ENCODE data around the gene L1CAM. TPM values are rescaled to one million over a fixed set of nuclear protein-coding genes. Genes with fewer than 3 reads are reported as not detected.

Gene L1CAM
- total RNA-seq, 1 donor from 2014 or later = 2.4 TPM

GRCh38 chrX:153922932-153923857, 37.2 kb upstream of the L1CAM start:
- DNase-seq = peak; percentile 75

DNA sequence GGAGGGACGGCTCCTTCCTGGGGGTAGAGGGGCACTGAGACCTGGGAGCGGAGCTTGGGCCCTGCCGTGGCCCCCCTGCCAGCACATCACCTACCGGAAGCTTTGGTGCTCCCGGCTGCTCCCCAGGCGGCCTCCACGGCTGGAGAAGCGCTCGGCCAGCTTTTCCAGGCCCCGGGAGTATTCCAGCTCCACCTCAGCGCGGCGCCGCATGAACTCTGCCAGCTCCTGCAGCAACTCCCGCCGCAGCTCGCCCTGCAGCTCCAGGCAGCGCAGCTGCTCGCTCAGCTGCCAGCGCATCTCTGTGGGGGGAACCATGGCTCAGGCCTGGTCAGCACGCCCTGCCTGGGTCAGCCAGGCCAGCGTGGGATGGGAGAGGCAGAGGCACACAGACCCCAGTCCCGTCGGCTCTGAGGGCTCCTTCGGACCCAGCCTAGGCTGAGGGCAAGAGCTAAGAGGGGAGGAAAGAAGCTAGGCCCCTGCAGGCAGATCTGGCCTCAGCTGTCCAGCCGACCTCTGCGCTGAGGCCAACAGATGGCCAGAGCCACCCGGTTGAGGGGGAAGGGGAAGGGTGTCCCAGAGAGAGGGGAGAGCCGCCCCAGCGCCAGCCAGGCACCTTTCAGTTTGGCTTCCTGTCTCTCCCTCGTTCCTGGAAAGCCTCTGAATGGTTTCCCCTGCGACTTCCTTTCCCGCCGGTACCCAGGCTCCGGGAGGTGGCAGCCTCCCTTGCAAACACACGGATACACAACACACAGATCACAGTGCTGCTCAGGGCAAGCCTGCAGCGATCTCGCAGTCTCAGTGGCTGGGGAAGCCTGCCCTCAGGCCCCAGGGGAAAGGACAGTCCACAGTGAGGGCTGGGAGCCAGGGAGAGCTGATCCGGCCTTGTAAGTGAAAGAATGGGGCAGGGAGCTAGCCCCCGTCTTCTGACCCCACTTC, 35.8 kb upstream of the L1CAM start:
- no peak for DNase-seq

DNA sequence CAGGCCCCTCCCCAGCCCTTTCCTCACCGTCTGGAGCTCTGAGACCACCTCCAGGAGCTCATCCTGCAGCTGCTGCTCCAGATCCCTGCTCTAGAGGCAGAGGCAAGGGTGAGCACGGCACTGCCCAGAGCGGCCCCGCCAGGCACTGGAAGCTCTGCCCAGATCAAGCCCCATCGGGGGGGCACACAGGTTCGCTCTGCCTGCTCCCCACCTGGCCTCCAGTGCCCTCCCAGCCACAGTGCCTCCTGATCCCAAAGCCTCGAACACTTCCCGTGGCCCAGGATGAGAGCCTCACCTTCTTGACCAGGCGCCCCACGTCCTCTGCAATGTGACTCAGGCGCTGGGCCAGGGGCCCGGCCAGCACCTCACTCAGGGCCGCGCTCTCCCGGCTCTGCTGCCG, 35.1 kb upstream of the L1CAM start:
- DNase-seq = no peak

- DNase-seq = no peak
These were observed 34.6 kb upstream of the L1CAM start for GRCh38 chrX:153920546-153920945.

GRCh38 chrX:153919281-153919680, 33.3 kb upstream of the L1CAM start:
- no peak for DNase-seq

DNA sequence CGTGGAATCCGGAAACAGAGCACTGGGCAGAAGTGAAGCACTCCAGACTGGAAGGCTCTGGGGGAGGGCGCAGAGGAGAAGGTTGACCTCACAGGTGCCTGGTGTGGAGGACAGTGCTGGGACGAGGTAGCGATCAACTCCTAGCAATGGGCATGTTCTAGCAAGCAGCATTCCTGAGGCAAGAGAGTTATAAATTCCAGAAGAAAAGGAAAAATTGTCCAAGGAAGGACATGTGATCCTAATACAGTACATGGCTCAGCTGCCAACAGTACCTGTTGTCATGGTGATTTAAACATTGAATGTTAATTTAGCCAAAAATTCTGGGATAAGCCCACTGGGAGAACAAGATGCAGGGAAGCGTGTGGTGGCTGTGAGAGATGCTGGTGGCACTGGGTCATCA, 31.9 kb upstream of the L1CAM start:
- no peak for DNase-seq

DNA sequence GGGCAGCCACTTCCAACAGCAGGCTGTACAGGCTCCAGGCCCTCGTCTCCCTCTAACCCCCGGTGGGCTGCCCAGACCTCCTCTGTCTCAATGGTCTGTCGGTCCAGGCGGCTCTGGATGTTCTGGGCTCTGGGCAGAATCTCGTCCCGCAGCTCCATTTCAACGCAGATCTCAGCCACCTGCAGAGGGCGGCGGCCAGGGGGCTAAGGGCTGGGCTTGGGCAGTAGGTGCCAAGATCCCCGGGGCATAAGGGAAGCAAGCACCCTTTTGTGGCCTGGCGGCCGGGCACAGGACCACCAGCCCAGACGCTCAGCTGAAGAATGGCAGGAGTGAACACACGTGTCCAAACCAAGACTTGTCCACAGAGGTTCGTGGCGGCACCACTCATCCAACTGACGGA, 27.7 kb upstream of the L1CAM start:
- DNase-seq = no peak

DNA sequence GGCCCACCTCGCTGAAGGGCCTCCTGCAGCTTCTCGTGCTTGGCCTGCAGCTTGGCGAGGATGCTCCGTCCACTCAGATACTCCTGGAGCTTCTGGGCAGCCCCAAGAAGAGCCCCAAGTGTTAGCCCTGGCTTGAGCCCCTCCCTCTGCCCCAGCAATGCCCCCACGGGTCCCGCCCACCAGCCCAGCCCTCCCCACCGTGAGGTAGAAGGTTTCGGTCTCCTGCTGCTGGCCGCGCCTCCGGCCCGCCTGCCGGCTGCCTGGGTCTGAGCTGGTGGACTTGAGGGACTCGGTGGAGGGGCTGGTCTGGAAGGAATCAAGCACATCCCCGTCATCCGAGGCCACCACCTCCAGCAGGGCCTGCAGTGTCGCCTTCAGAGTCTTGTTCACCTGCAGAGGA, 27.2 kb upstream of the L1CAM start:
- DNase-seq = no peak

GRCh38 chrX:153911798-153912197, 25.8 kb upstream of the L1CAM start:
- no peak for DNase-seq

DNA sequence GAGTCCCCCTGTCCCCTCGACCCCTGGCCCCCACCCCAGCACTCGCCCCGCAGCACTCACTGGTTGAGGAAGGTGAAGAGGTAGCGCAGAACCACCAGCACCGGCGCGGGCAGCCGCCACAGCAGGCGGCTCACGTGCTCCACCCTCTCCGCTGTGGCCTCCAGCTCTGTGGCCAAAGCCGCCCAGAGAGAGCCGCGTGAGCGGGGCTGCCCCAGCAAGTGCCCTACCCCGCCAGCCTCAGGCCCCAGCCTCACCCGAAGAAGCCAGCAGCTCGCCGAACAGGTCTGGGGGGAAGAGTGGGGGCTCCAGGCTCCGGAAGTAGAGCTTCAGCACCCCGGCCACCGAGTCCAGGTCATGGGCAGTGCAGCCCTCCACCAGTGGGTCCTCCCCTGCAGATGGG, 24.5 kb upstream of the L1CAM start:
- no peak for DNase-seq

GRCh38 chrX:153909980-153910360, 24.0 kb upstream of the L1CAM start:
- DNase-seq = no peak

GRCh38 chrX:153909024-153909979, 23.3 kb upstream of the L1CAM start:
- no peak for DNase-seq

- DNase-seq = no peak
These were observed 22.4 kb upstream of the L1CAM start for GRCh38 chrX:153908219-153908860.

DNA sequence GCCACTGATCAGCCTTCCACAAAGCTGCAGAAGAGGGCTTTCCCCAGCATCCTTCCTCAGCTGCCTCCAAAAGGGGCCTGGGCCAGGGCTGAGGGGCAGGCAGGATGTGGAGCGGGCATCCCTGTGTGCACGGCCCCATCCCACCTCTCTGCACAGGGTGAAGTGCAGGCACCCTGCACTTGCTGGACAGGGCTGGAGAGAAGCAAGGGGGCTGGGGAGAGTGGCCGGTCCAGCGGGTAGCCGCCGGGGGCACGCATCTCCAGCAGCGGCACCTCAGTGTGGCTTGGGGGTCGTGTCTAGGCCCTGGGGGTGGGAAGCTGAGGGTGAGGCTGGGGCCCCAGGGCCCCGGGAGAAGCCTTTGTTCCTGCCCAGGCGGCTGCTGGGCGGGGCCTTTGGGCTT, 21.5 kb upstream of the L1CAM start:
- no peak for DNase-seq

- DNase-seq = no peak
These were observed 20.3 kb upstream of the L1CAM start for GRCh38 chrX:153906126-153906917.

DNA sequence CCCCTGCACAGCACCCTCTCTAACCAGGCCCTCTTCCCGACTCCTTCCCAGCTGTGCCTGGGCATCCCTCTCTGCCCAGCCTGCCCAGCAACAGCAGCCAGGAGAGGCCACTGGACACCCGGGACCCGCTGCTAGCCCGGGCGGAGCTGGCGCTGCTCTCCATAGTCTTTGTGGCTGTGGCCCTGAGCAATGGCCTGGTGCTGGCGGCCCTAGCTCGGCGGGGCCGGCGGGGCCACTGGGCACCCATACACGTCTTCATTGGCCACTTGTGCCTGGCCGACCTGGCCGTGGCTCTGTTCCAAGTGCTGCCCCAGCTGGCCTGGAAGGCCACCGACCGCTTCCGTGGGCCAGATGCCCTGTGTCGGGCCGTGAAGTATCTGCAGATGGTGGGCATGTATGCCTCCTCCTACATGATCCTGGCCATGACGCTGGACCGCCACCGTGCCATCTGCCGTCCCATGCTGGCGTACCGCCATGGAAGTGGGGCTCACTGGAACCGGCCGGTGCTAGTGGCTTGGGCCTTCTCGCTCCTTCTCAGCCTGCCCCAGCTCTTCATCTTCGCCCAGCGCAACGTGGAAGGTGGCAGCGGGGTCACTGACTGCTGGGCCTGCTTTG, 19.6 kb upstream of the L1CAM start:
- no peak for DNase-seq

DNA sequence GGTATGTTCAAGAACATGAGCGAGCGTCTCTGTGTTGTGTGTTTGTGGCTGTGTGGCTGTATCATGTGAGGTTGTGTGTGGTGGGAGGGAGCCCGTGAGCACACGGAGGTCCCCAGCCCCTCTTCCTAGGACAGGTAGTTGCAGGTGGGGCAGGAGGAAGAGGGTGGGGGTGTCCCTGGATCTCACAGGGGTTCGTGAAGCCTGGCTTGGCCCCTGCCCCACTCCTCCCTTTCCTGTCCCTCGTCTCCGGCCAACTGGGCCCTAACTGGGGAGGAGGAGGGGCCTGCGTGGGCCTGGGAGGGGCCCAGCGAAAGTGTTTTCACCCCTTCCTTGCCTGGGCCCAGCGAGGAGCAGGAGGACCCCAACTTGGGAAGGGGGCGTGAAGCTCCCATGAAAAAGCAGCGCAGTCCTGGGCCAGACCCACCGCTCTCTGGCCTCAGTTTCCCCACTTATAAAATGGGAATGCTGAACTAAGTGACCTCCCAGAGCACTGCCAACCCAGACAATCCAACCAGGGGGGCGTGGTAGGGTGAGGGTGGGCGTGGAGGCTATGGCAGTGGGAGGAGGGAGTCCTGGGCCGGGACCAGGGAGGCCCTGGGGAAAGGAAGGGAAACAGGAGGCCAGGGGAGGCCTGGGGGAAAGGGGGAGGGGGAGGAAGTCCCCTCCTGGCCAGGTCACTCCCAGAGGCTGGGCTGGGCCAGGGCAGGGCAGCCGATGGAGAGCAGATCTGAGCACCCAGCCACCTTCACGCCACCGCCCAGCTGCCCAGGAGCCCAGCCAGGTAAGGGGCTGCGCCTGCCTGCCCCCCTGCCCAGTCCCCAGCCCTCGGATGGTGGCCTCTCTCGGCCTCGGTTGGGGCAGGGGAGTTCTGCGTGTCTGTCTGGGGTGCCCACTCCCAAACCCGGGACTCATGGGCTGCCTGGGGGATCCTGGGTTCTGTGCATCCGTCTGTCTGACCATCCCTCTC, 18.3 kb upstream of the L1CAM start, which contains the start of gene AVPR2:
Gene AVPR2 (plus strand): TSS at position 683 of the 967 bp plus-strand sequence. CDS start 473 bp downstream, outside the sequence.
- no peak for DNase-seq

GRCh38 chrX:153903238-153903980, 17.4 kb upstream of the L1CAM start:
- DNase-seq = no peak
